NCI-H82 (cell line): ENCODE measurements around the gene DNM2.
"Not testable (repeated sequence)": the region's sequence is repeated elsewhere in the genome, so short reads cannot be mapped to it uniquely, and the experiment has no call there.

ENCODE experiments used
- DNase-seq: peaks from one replicate; lab custom pipeline; 2025; lab: John Stamatoyannopoulos, UW

DNM2 gene

DNA sequence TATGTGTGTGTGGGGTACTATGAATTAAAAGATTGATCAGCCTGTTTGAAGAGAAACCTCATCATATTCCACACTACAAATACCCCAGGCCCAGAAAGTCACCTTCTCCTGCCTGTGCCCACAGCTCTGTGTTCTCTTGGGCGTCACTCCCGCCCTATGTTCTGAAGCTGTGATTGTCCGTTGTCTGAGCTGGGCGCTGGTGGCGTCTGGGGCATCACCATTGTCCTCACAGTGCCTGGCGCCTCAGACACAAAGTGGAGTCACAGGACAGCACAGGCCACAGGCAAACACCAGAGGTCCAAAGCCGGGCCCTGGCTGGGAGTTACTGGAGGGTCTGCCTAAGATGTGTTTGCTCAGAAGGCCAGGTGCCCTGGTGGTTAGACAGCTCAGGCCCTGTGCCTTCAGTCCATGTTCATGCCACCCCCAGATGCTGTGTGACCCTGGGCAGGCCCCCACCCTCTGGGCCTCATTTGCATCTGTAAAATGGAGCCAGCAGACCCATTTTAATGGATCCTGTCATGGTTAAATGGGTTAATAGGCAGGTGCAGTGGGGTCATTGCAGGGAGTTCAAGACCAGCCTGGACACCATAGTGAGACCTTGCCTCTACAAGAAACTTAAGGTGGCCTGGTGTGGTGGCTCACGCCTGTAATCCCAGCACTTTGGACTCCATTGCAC lies 34.5 kb downstream of the DNM2 start:
- no peak for DNase-seq

DNA sequence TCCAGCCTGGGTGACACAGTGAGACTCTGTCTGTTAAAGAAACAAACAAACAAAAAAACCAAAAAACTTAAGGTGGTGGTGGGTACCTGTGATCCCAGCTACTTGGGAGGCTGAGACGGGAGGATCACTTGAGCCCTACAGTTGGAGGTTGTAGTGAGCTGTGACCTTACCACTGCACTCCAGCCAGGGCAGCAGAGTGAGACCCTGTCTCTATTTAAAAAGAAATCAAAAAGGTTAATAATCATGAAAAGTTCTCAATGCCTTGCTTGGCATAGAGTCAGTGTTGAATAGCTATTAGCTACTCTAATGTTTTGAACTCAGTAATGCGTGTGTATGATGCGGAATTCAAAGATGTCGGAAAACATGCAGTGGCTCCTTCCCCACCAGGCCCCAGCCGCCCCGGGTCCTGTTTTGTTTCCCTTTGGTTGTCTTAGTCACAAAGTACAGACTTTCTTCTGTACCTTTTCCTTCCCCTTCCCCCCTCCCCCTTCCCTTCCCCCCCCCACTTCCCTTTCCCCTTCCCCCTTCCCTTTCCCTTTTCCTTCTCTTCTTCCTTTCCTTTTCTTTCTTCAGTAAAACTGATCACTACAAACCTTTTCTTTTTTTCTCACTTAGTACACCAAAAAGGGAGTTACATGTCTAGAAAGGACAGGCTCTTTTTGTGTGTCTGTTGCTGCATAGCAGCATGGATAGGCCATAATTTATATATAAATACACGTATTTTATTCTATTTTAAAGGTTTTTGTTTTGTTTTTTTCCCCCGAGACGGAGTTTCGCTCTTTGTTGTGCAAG lies 35.2 kb downstream of the DNM2 start:
- no peak for DNase-seq

DNA sequence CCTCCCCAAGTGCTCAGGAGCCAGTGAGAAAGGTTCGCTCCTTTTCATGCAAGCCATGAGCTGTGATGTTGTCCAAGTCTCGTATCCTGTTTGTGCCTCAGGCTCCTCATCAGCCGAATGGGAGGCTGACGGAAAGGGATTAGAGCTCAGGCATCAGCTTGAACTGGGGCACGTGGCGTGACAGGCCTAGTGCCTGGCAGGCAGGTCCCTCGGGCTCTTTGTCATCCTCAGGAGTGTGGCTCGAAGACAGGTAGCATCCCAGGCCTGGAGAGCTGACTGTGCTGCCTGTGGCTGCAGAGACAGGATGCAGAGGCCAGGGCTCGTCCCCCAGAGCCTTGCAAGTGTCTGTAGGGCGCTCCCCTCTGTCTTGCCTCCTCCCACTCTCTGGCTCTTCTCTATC lies 38.5 kb downstream of the DNM2 start:
- peak; percentile 64 for DNase-seq

DNA sequence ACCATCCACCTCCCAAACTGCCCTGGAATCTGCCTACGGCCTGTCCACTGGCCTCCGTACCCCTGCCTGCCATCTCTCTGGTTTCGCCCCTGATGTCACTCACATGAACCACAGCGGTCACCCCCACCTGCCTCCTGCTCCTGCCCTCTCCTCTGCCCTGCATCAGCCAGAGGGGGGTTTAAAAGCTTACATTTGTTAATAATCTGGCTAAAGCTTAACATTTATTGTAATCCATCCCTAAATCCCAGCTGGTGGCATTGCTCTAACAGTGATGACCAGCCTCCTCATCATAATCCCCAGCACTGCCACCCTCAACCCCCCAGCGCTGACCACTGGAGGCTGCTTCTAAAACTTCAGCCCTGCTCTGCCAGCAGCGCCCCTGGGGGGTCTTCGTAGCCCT lies 38.9 kb downstream of the DNM2 start:
- DNase-seq = peak; percentile 71

DNA sequence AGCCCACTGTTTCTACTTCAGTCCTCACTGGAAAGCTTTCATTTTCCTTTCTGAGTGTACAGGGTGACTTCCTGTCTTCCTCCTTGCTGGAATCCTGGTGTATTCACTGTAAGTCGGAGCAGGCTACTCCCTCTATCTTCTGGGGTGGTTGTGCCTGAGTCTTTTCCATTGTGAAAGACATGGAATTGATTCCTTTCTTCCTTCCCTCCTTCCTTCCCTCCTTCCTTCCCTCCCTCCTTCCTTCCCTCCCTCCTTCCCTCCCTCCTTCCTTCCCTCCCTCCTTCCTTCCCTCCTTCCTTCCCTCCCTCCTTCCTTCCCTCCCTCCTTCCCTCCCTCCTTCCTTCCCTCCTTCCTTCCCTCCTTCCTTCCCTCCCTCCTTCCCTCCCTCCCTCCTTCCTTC lies 40.2 kb downstream of the DNM2 start:
- DNase-seq = not testable (repeated sequence)

DNA sequence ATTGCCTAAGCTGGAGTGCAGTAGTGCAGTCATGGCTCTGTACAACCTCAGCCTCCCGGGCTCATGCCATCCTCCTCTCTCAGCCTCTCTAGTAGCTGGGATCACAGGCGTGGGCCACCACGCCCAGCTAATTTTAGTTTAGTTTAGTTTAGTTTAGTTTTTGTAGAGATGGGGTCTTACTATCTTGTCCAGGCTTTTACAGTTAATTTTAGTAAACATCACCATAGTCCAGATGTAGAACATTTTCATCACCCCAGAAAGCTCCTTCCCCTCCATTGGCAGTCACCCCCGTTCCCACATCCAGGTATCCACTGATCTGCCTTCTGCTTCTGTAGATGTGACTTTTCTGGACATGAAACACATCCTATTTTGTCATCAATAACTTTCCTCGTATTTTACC lies 41.1 kb downstream of the DNM2 start:
- no peak for DNase-seq

DNA sequence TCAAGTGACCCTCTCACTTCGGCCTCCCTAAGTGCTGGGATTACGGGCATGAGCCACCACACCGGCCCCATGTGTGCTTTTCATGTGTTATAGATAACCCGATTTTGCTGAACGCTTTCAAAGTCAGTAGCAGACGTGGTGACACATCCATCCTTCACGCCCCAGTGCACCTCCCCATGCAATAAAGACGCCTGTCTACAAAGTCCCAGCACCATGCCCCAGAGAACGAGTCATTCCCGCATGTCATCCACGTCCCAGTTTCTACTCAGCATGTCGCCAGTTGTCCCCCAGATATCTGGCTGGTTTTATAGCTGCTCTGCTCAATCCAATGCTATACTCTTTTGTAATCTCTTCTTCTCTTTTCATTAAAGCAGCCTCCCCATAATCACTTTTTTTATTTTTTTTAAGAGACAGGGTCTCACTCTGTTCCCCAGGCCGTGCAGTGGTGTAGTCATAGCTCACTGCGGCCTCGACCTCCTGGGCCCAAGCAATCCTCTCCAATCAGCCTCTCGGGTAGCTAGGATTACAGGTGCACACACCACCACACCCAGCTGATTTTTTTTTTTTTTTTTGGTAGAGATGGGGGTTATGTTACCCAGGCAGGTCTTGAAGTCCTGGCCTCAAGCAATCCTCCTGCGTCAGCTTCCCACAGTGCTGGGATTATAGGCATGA lies 42.5 kb downstream of the DNM2 start:
- DNase-seq = peak; percentile 58

DNA sequence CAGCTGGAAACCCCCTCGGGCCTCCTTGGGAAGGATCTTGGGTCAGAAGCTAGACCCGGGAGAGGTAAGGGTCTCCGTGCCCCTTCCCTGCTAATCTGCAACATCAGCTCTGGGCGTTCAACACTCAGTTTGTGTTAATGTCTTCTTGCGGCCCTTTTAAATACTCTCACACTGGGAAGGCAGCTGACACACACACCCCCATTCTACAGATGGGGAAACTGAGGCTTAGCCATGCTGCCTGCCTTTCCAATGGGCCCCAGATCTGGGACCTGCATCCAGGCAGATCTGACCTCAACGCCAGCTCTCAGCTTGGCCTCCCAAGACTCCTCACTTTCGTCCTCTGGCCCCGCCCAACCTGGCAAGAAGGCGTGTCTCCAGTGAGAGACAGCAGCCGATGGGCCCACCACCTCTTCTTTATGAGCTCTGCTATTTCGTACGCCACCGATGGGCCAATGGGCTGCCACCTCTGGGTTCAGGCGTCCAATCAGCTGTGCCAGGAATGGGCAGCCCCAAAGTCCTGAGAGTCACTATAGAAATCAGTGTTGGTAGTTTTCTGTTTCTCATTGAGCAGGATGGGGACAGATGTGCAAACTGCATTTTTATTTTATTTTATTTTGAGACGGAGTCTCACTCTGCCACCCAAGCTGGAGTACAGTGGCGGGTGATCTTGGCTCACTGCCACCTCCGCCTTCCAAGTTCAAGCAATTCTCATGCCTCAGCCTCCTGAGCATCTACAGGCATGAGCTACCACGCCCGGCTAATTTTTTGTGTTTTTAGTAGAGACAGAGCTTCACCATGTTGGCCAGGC lies 43.8 kb downstream of the DNM2 start:
- DNase-seq = no peak

DNA sequence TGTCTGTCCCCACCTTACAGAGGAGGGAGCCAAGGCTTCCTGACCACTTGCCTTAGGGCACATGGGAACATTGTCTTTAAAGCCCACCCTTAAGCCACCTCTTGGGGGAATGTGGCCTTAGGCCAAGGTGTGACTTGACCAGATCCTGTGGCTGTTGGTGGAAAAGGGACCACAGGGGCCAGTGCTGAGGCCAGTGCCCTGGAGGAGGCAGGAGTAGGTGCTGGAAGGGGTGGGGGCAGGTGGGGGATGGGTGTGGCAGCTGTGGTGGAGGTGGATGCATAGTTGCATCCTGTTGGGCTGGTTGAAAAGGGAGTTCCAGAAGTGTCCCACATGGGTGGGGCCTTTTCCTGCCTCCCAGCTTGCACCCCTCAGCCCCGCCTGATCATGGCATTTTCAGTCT lies 44.8 kb downstream of the DNM2 start:
- DNase-seq = no peak

DNA sequence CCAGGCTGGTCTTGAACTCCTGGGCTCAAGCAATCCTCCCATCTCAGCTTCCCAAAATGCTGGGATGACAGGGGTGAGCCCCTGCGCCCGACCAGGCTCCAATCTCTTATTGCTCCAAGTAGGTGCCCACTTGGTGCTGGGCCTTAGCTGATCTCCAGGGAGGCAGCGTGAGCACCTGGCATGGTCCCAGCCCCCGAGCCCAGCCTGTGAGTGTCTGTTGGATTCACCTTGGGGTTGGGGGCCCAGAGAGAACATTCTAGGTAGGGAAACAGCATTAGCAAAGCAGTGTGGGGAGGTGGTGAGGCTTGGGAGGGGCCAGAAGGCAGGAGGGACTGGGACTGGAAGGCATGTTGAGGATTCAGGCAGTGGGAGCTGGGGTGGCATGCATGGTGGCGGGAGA lies 45.5 kb downstream of the DNM2 start:
- no peak for DNase-seq

DNA sequence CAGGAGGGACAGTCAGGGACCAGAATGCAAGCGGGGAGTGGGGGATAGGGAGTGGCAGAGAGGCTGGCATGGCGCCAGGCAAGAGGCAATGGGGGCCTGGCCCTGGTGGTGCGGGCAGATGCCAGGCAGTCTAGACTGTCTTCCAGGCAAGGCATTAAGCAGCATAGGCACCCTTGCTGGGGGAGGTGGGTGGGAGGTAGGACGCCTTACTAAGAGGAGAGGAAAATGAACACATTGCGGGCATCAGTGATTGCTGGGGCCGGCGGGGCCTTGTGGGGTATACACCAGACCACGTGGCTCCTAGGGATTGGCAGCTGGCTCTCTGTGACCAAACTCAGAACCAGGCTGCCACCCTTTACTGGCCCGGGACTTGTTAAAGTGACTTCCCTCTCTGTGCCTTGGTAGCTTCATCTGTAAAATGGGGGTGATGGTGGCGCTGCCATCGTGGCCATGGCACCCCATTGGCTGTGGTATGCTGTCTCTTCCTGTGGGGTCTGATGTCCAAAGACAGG lies 46.0 kb downstream of the DNM2 start:
- no peak for DNase-seq

DNA sequence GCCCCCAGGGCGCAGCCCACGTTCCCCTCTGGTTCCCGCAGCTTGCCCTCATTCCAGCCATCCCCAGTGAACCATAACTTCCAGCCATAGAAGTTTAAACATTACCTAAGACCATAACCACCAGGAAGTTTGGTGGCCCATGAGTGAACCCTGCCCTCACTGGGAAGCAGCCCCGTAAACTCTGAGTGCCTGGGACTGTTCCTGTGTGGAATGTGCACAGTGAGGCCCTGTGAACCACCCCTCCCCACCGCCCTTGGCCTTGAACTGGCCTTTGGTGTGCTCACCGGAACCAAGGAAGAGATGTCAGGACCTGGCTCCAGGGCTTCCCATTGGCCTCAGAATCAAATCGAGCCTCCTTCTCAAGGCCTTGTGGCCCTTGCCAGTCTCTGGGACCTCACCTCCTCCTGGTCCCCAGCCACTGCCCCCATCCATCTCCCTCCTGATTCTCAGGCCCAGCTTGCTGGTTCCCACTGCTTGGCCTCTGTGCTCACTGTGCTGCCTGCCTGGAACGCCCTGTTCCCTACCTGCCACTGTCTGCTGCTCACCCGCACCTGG lies 46.5 kb downstream of the DNM2 start:
- no peak for DNase-seq

DNA sequence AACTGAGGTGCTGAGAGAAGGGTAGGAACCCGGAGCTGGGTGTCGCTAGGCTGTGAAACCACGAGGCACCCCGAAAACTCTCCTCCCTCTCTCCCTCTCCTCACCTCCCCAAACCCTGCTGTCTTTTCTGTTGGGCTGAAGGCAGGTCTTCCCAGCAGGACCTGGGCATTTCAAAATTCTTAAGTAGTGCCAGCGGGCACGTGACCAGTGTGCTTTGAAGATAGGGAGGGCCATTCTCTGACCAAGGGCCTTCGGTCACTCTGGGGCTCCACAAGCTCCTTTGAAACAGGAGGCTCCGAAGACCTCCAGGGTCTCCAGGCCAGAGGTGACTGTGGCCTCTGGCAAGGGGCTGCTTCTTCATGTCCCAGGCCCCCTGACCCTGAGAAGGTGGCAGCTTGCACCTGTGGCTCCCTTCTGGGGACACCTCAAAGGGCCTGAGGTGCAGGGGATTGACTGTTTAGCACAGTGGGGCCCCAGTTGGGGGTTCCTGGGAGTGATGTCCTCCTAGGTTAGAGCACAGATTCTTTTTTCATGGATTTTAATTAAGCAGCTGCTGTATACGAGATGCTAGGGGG lies 48.3 kb downstream of the DNM2 start:
- DNase-seq = no peak

DNA sequence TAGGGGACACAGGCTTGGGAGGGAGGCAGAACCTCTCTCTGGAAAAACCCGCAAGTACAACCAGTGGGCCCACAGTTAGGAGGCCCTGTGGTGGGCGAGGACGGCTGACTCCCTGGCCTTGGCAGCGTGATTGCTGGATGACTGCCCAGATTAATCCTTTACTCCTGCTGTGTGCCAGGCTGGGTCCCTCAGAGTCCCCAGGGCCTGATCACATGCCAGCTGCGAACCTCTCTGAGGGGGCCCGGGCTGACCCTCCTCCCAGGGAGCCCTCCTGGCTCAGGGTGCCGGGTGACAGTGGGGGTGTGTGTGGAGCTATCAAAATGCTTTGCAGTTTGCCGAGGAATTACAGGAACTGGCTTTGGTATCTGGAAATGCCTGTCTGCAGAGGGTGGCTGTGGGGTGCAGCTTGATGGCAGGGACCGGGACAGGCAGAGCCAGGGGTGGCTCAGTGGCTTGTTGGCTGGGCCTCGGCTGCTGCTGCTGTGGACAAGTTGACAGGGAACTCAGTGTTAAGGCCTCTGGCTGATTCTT lies 48.9 kb downstream of the DNM2 start:
- no peak for DNase-seq

DNA sequence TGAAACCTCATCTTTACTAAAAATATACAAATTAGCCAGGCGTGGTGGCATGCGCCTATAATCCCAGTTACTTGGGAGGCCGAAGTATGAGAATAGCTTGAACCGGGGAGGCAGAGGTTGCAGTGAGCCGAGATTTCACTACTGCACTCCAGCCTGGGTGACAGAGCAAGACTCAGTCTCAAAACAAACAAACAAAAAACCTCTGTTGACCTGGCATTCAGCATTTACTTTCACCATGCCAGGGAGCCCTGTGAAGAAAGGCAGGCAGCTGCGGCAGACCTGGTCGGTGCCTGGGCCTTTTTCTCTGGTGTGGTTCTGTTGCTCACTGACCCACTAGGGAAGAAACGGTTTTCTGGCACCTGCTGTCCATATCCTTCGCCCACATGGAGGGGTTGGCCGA lies 49.8 kb downstream of the DNM2 start:
- DNase-seq = no peak

DNA sequence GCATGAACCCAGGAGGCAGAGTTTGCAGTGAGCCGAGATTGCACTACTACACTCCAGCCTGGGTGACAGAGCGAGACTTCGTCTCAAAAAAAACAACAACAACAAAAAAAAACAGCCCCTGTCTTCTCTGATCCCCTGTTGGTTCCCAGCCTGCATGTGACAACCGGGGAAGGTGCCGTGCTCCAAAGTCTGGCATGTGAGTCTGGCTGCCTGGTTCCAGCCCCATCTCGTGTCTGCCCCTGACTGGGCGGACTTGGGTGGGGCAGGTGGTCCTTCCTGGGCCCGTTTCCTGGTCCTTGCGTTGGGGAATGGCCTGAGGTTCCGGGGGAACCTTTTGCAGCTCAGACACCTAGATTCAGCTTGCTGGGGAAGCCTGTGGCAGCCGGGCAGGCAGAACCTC lies 50.5 kb downstream of the DNM2 start:
- no peak for DNase-seq

DNA sequence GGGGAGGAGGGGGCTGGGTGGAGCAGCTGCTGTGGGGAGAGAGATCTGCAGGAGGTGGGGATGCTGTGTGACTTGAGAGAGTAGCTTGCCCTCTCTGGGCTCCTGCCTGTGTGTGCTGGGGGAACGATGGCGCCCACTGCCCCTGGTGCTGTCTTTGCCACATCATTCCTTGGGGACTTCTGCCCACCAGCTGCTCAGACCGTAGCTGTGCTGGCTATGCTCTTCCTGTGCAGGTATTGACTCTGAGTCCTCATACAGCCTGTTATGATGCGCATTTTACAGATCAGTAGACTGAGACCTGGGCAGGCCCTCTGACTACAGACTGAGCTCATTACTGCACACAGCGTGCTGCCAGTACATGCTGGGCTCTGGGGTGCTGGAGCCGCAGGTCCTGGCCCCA lies 51.1 kb downstream of the DNM2 start:
- no peak for DNase-seq

DNA sequence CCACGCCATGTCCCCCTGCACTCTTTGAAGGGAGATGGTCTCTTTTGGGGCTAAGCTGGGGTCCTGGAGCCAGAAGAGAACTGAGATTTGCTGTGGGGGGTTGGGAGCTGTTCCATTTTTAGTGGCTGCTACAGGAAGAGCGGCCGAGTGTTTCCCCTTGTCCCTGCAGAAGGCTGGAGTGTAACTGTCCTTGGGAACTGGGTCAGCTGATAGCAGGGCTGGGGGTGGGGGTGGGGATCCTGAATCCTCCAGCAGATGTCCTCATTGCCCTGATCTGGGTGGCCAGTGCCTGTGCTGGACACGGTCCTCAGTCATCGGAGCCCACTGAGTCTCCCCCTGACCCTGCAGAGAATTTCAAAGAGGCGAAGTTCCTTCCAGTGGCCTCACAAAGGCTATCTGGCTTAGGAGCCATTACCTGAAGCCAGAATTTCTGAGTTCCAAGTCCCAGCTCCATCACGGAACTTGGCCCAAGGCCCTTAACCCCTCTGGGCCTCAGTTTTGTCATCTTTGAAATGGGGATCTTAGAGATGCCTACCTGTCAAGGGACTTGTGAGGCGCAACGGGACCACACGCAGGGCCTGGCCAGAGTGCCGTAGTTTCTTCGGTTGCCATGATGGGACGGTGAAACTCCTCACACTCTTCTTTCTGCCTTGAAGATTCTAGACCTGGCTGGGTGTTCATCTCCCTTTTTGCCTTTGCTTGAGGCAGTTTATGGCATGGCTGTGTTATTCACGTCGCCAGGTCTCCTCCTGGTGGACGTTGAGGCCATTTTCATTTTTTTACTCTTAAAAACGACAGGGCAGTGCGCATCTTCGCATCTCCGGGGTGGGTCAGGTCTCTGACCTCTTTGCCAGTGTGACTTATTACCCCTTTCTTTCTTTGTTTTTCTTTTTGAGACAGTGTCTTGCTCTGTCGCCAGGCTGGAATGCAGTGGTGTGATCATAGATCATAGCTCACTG lies 51.9 kb downstream of the DNM2 start:
- DNase-seq = no peak

DNA sequence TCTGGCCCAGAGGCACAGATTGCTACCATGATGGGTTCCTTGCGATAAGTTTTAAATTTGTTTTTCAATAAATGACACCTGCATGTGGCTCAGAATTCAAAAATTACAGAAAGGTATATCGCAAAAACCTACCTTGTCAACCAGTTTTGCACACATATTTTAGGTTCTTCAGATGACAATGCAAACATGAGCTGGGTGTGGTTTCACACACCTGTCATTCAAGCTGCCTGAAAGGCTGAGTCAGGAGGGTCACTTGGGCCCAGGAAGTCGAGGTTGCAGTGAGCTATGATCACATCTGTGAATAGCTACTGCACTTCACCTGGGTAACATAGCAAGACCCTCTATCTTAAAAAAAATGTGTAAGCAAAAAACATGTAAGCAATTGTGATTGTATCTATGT lies 56.1 kb downstream of the DNM2 start:
- DNase-seq = no peak

DNA sequence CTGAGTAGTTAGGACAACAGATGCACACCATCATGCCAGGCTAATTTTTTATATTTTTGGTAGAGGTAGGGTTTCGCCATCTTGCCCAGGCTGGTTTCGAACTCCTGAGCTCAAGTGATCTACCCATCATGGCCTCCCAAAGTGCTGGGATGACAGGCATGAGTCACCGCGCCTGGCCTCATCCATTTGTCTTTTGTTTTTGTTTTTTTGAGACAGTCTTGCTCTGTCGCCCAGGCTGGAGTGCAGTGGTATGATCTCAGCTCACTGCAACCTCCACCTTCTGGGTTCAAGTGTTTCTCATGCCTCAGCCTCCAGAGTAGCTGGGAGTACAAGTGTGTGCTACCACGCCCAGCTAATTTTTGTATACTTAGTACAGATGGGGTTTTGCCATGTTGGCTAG lies 57.0 kb downstream of the DNM2 start:
- no peak for DNase-seq
